HL-60 (cell line): Measurements from ENCODE around the gene RARS2.

ENCODE experiments used
- DNase-seq, 2 experiments: peaks; one replicate each; pipeline ENCODE4 v3.0.0-alpha.2; 2010 to 2020; ENCODE audit warnings: low read depth in 1 of 2, low spot score in 1 of 2
- H3K27ac ChIP-seq: fragments of 250-450 bp; sonication (Bioruptor Pico); replicated peaks from 2 replicates; pipeline ENCODE4 v1.5.1; 2020; ENCODE audit warnings: mild to moderate bottlenecking, moderate library complexity
- H3K27me3 ChIP-seq: fragments of 250-450 bp; sonication (Bioruptor Pico); 2 replicates; pipeline ENCODE4 v1.5.1; 2021; ENCODE audit warnings: mild to moderate bottlenecking, moderate library complexity; ENCODE audit not compliant: insufficient read depth, poor library complexity, severe bottlenecking
- H3K4me3 ChIP-seq: replicated peaks from 2 replicates; pipeline ENCODE4 v1.5.1; 2011; ENCODE audit warnings: mild to moderate bottlenecking, control low read depth, low read length; ENCODE audit not compliant: insufficient read depth
- GABPA ChIP-seq: IDR thresholded peaks from 2 replicates; pipeline ENCODE4 v1.6.1; 2012; ENCODE audit warnings: low read depth
- POLR2AphosphoS5 ChIP-seq: IDR thresholded peaks from 2 replicates; pipeline ENCODE4 v1.6.1; 2012; ENCODE audit warnings: low read depth
- SPI1 ChIP-seq: IDR thresholded peaks from 2 replicates; pipeline ENCODE4 v1.6.1; 2012; ENCODE audit warnings: low read depth, mild to moderate bottlenecking, borderline replicate concordance
- TF ChIP-seq, protein P1 (sequence below): IDR thresholded peaks from 2 replicates; pipeline ENCODE4 v1.6.1; 2012; ENCODE audit warnings: low read depth; ENCODE audit not compliant: insufficient replicate concordance
- TF ChIP-seq, protein P2 (sequence below): IDR thresholded peaks from one replicate; pipeline ENCODE4 v1.5.1; 2011; ENCODE audit warnings: low read length, control low read depth, inconsistent platforms; ENCODE audit not compliant: insufficient read depth

The RARS2 gene

DNA sequence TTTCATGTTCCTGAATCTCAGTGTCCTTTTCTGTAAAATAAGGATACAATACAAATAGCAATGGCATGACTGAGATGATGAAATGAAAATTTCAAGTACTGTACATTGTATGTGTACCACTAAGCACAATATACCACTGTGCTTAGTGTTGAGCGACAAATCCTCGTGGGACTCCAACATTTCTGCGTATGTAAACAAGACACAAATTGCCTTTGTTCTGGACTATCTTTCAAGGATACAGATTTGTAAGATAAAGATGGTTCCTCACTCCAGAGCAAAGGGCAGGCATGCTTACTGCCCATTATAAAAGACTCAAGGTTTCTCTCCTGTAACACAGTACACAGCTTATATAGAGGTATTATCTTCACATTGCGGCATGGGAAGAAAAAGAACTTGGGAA lies 6.0 kb downstream of the RARS2 start:
- no peak overlapping the region for H3K27ac ChIP-seq
- no peak overlapping the region for H3K4me3 ChIP-seq
- H3K27me3 ChIP-seq: no peaks in the 10 kb centered on the region
- DNase-seq: no peak
- TF ChIP-seq, protein P1, sequence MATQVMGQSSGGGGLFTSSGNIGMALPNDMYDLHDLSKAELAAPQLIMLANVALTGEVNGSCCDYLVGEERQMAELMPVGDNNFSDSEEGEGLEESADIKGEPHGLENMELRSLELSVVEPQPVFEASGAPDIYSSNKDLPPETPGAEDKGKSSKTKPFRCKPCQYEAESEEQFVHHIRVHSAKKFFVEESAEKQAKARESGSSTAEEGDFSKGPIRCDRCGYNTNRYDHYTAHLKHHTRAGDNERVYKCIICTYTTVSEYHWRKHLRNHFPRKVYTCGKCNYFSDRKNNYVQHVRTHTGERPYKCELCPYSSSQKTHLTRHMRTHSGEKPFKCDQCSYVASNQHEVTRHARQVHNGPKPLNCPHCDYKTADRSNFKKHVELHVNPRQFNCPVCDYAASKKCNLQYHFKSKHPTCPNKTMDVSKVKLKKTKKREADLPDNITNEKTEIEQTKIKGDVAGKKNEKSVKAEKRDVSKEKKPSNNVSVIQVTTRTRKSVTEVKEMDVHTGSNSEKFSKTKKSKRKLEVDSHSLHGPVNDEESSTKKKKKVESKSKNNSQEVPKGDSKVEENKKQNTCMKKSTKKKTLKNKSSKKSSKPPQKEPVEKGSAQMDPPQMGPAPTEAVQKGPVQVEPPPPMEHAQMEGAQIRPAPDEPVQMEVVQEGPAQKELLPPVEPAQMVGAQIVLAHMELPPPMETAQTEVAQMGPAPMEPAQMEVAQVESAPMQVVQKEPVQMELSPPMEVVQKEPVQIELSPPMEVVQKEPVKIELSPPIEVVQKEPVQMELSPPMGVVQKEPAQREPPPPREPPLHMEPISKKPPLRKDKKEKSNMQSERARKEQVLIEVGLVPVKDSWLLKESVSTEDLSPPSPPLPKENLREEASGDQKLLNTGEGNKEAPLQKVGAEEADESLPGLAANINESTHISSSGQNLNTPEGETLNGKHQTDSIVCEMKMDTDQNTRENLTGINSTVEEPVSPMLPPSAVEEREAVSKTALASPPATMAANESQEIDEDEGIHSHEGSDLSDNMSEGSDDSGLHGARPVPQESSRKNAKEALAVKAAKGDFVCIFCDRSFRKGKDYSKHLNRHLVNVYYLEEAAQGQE: no peak
- TF ChIP-seq SPI1 (no peak), GABPA (no peak), POLR2AphosphoS5 (no peak)
- TF ChIP-seq, protein P2, sequence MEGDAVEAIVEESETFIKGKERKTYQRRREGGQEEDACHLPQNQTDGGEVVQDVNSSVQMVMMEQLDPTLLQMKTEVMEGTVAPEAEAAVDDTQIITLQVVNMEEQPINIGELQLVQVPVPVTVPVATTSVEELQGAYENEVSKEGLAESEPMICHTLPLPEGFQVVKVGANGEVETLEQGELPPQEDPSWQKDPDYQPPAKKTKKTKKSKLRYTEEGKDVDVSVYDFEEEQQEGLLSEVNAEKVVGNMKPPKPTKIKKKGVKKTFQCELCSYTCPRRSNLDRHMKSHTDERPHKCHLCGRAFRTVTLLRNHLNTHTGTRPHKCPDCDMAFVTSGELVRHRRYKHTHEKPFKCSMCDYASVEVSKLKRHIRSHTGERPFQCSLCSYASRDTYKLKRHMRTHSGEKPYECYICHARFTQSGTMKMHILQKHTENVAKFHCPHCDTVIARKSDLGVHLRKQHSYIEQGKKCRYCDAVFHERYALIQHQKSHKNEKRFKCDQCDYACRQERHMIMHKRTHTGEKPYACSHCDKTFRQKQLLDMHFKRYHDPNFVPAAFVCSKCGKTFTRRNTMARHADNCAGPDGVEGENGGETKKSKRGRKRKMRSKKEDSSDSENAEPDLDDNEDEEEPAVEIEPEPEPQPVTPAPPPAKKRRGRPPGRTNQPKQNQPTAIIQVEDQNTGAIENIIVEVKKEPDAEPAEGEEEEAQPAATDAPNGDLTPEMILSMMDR: no peak

DNA sequence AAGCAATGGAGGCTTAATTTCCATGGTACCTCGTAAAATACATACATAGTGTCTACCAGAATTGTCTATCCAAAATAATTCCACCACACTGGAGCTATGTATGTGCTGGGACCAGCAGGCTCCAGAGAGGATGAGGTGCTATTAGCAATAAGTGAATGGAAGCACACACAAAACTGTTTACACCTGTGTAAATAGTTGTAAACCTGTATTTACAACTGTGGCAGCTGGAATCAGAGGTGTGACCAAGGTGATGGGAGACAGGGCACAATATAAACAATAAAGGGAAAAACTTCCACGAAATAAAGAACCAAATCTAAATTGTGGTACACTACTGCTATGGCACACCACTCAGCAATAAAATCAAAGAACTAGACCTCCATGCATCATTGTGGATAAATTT lies 14.4 kb downstream of the RARS2 start:
- no peak for DNase-seq

DNA sequence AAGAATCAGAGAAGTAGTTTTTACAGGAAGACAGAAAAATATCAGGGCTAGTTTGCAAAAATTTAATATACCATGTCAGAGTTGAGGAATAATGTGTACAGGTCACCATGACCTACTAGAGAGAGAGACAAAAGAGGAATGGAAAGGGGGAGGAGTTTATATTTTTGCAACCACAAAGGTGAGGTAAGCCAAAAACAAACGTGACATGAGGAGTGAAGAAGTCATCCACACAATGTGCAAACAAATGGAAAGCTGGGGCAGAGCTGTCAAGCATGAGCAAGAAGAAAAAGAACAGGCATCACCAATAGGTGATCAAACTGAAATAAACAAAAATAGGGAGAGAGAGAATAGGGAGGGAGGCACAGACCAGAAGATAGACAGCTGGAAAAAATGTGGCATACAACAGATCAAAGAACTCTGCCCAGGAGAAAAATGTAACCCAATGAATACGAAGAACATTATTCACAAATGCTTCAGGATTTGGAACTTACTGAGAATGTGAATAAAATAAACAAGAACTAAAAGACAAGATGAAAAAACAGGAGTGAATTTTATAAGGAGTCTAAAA lies 15.5 kb downstream of the RARS2 start:
- Histone ChIP-seq H3K27ac (no peak overlapping the region), H3K4me3 (no peak overlapping the region), H3K27me3 (no peaks in the 10 kb centered on the region)
- no peak for TF ChIP-seq GABPA
- TF ChIP-seq, protein P1: no peak
- TF ChIP-seq SPI1: no peak
- TF ChIP-seq POLR2AphosphoS5: no peak
- TF ChIP-seq, protein P2: no peak
- no peak for DNase-seq

More for the DNA sequence above, 14.4 kb downstream of the RARS2 start:
- Histone ChIP-seq H3K27me3 (no peaks in the 10 kb centered on the region), H3K4me3 (no peak overlapping the region), H3K27ac (no peak overlapping the region)
- TF ChIP-seq, protein P2: no peak
- TF ChIP-seq SPI1: no peak
- no peak for TF ChIP-seq POLR2AphosphoS5
- TF ChIP-seq, protein P1: no peak
- TF ChIP-seq GABPA: no peak
